ENCODE data around the gene NVL. TPM values are rescaled to one million over a fixed set of nuclear protein-coding genes. Genes with fewer than 3 reads are reported as not detected.

Gene NVL
- total and polyA plus RNA-seq, 10 of the 15 experiments (the other 5 are each of a cell fraction or from before 2014, with no cell fraction given), result 20.3 to 49.6 (median 35.2) TPM

- no peak for DNase-seq (ENCODE audit: low read depth, low spot score)
- CTCF ChIA-PET, result interaction anchor here (0.6 to 1.6 kb wide), 5 partner anchors 8 to 322 kb away, joined by 3 to 4 read pairs (median 3); no protein-coding TSS in a partner anchor
- POLR2A ChIA-PET, result interaction anchor here (0.7 kb wide), 1 partner anchor 34 kb away, joined by 3 read pairs; no protein-coding TSS in a partner anchor
- no peaks in the 10 kb centered on the region for H3K79me2 ChIP-seq (ENCODE audit: control insufficient read depth, insufficient read depth, low read length)
- H3K9ac ChIP-seq (ENCODE audit: control insufficient read depth, insufficient read depth, low read length), result no peak overlapping the region
- no peaks in the 10 kb centered on the region for H3K4me1 ChIP-seq (ENCODE audit: control insufficient read depth, insufficient read depth, low read length)
- H3K4me3 ChIP-seq, result no peak overlapping the region
- H3K27me3 ChIP-seq (replicated peaks in 1 of 2; ENCODE audit: control insufficient read depth in 2 of 2, insufficient read depth in 2 of 2, low read length in 1 of 2), result no peaks in the 10 kb centered on the region
- SMC1A ChIA-PET (ENCODE audit: uncharacterized antibody, unreplicated experiment), result interaction anchor here (0.6 to 1.1 kb wide), 2 partner anchors 14 to 74 kb away, joined by 3 read pairs; no protein-coding TSS in a partner anchor
- H4K20me1 ChIP-seq (ENCODE audit: control insufficient read depth, insufficient read depth), result no peaks in the 10 kb centered on the region
- no peak for ATAC-seq
- no peak for TF ChIP-seq BRCA1 (IDR thresholded peaks at IDR 0.05; ENCODE audit: low read depth, low read length)
- no peak for TF ChIP-seq BACH1 (IDR thresholded peaks at IDR 0.05; ENCODE audit: borderline replicate concordance)
- TF ChIP-seq NBN (IDR thresholded peaks at IDR 0.05), result no peak
- no peak for TF ChIP-seq POLR2A (IDR thresholded peaks at IDR 0.05; ENCODE audit: low read depth, low read length)
- no peak for TF ChIP-seq HSF1 (IDR thresholded peaks at IDR 0.05; ENCODE audit: low read depth, low read length)
- TF ChIP-seq, protein P1, sequence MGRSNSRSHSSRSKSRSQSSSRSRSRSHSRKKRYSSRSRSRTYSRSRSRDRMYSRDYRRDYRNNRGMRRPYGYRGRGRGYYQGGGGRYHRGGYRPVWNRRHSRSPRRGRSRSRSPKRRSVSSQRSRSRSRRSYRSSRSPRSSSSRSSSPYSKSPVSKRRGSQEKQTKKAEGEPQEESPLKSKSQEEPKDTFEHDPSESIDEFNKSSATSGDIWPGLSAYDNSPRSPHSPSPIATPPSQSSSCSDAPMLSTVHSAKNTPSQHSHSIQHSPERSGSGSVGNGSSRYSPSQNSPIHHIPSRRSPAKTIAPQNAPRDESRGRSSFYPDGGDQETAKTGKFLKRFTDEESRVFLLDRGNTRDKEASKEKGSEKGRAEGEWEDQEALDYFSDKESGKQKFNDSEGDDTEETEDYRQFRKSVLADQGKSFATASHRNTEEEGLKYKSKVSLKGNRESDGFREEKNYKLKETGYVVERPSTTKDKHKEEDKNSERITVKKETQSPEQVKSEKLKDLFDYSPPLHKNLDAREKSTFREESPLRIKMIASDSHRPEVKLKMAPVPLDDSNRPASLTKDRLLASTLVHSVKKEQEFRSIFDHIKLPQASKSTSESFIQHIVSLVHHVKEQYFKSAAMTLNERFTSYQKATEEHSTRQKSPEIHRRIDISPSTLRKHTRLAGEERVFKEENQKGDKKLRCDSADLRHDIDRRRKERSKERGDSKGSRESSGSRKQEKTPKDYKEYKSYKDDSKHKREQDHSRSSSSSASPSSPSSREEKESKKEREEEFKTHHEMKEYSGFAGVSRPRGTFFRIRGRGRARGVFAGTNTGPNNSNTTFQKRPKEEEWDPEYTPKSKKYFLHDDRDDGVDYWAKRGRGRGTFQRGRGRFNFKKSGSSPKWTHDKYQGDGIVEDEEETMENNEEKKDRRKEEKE (IDR thresholded peaks at IDR 0.05), result no peak
- TF ChIP-seq ZNF24 (IDR thresholded peaks at IDR 0.05), result no peak
- TF ChIP-seq, protein P2, sequence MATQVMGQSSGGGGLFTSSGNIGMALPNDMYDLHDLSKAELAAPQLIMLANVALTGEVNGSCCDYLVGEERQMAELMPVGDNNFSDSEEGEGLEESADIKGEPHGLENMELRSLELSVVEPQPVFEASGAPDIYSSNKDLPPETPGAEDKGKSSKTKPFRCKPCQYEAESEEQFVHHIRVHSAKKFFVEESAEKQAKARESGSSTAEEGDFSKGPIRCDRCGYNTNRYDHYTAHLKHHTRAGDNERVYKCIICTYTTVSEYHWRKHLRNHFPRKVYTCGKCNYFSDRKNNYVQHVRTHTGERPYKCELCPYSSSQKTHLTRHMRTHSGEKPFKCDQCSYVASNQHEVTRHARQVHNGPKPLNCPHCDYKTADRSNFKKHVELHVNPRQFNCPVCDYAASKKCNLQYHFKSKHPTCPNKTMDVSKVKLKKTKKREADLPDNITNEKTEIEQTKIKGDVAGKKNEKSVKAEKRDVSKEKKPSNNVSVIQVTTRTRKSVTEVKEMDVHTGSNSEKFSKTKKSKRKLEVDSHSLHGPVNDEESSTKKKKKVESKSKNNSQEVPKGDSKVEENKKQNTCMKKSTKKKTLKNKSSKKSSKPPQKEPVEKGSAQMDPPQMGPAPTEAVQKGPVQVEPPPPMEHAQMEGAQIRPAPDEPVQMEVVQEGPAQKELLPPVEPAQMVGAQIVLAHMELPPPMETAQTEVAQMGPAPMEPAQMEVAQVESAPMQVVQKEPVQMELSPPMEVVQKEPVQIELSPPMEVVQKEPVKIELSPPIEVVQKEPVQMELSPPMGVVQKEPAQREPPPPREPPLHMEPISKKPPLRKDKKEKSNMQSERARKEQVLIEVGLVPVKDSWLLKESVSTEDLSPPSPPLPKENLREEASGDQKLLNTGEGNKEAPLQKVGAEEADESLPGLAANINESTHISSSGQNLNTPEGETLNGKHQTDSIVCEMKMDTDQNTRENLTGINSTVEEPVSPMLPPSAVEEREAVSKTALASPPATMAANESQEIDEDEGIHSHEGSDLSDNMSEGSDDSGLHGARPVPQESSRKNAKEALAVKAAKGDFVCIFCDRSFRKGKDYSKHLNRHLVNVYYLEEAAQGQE (IDR thresholded peaks at IDR 0.05; ENCODE audit: low read depth, low read length), result no peak
- no peak for TF ChIP-seq CHD2 (IDR thresholded peaks at IDR 0.05; ENCODE audit: borderline replicate concordance, low read depth, low read length)
- no peak for TF ChIP-seq CBX3 (IDR thresholded peaks at IDR 0.05; ENCODE audit: borderline replicate concordance, low read depth)
- TF ChIP-seq IRF3 (IDR thresholded peaks at IDR 0.05), result no peak
- TF ChIP-seq YBX1 (IDR thresholded peaks at IDR 0.05), result no peak
- TF ChIP-seq MXI1 (IDR thresholded peaks at IDR 0.05; ENCODE audit: low read depth, low read length), result no peak
- no peak for TF ChIP-seq HDAC2 (IDR thresholded peaks at IDR 0.05)
- TF ChIP-seq MEF2B (IDR thresholded peaks at IDR 0.05; ENCODE audit: partially characterized antibody, poor library complexity, severe bottlenecking), result no peak
- TF ChIP-seq ESRRA (IDR thresholded peaks at IDR 0.05; ENCODE audit: low read length), result no peak
- FAIRE-seq, result no peak
- WGBS (ENCODE audit: insufficient coverage, insufficient replicate concordance, low lambda C conversion rate, missing lambda C conversion rate), result 99% methylated on average over 5 of the region's 5 CpGs
- RAD21 ChIA-PET (ENCODE audit: unreplicated experiment), result no interaction called here
- no peak overlapping the region for H3K4me2 ChIP-seq (ENCODE audit: control insufficient read depth, insufficient read depth)
- H3K36me3 ChIP-seq (ENCODE audit: control insufficient read depth in 2 of 2, insufficient read depth in 2 of 2, low read length in 1 of 2), result peaks cover 0 to 2% of the 10 kb centered on the region in 2 experiments; a peak in 1 of 4 replicates
- H3K27ac ChIP-seq (ENCODE audit: control insufficient read depth, insufficient read depth), result no peak overlapping the region
- in situ Hi-C loops (cut with MboI), result no loop called here
- H2AFZ ChIP-seq (ENCODE audit: control insufficient read depth, low read depth, low read length), result no peak overlapping the region
- BruUV-seq (replicated peaks), result no TSS peak
- H3K9me3 ChIP-seq (replicated peaks; ENCODE audit: control insufficient read depth, insufficient read depth, low read length), result no peaks in the 10 kb centered on the region
- intact Hi-C loops (cut with micrococcal nuclease; ENCODE audit: unreplicated experiment), result no loop called here
Observed at GRCh38 chr1:224259986-224260385, 70.0 kb downstream of the NVL start.
